GM18505 (cell line): ENCODE measurements around the gene PLA2G4A.

Source experiments
- ATAC-seq: cut with Tn5 transposase; IDR thresholded peaks from one replicate; pipeline ENCODE4 v1.9.1; 2021; ENCODE audit not compliant: unreplicated experiment
- POLR2A ChIP-seq: IDR thresholded peaks from 4 replicates; pipeline ENCODE4 v1.6.1; 2011; ENCODE audit warnings: borderline replicate concordance; ENCODE audit not compliant: insufficient read depth, insufficient read length; ENCODE audit errors: extremely low read depth

PLA2G4A gene

GRCh38 chr1:187027253-187027652, 198.5 kb downstream of the PLA2G4A start:
- no peak for TF ChIP-seq POLR2A
- no peak for ATAC-seq

GRCh38 chr1:187032316-187032981, 203.7 kb downstream of the PLA2G4A start:
- no peak for TF ChIP-seq POLR2A
- no peak for ATAC-seq

GRCh38 chr1:187032982-187033692, 204.4 kb downstream of the PLA2G4A start:
- ATAC-seq = no peak
- TF ChIP-seq POLR2A = no peak

GRCh38 chr1:187033693-187034390, 205.1 kb downstream of the PLA2G4A start:
- TF ChIP-seq POLR2A = no peak
- ATAC-seq = no peak

GRCh38 chr1:187034501-187034900, 205.8 kb downstream of the PLA2G4A start:
- TF ChIP-seq POLR2A = no peak
- ATAC-seq = no peak

- TF ChIP-seq POLR2A = no peak
Observed at GRCh38 chr1:187037973-187038553, 209.3 kb downstream of the PLA2G4A start.

More at GRCh38 chr1:187037973-187038553, 209.3 kb downstream of the PLA2G4A start:
- ATAC-seq = no peak
